Astrocyte of the spinal cord (primary cell): ENCODE data around the gene AADACL2.
"Not testable (repeated sequence)": the region's sequence is repeated elsewhere in the genome, so short reads cannot be mapped to it uniquely, and the experiment has no call there.

ENCODE experiments used
- DNase-seq: peaks from one replicate; pipeline ENCODE4 v3.0.0; 2011; ENCODE audit warnings: low read depth, low spot score
- H3K4me3 ChIP-seq: 2 replicates; pipeline ENCODE4 v1.5.1; 2011; ENCODE audit warnings: low read depth, mild to moderate bottlenecking, low read length, moderate library complexity
- CTCF ChIP-seq: IDR thresholded peaks from 2 replicates; pipeline ENCODE4 v1.5.1; 2012; ENCODE audit warnings: low read depth, mild to moderate bottlenecking, low read length, inconsistent platforms
- in situ Hi-C: cut with HindIII; loops from 2 replicates; pipeline ENCODE4 v1.10.0; 2017; ENCODE audit warnings: low sequenced_read_pairs

AADACL2 gene

GRCh38 chr3:151750678-151751077 is 17.0 kb downstream of the AADACL2 start:
- in situ Hi-C loops, result no loop called here
- H3K4me3 ChIP-seq, result no peak overlapping the region
- no peak for DNase-seq
- no peak for TF ChIP-seq CTCF

- DNase-seq, result no peak
- no peak overlapping the region for H3K4me3 ChIP-seq
- in situ Hi-C loops, result no loop called here
- no peak for TF ChIP-seq CTCF
These were observed 17.4 kb downstream of the AADACL2 start for GRCh38 chr3:151751161-151751560.

- no peak for TF ChIP-seq CTCF
- DNase-seq, result no peak
- in situ Hi-C loops, result no loop called here
- H3K4me3 ChIP-seq, result no peak overlapping the region
These were observed 20.1 kb downstream of the AADACL2 start for GRCh38 chr3:151753846-151754245.

GRCh38 chr3:151761581-151761980 is 27.9 kb downstream of the AADACL2 start:
- TF ChIP-seq CTCF, result no peak
- DNase-seq, result no peak
- in situ Hi-C loops, result no loop called here
- no peak overlapping the region for H3K4me3 ChIP-seq

GRCh38 chr3:151764699-151765098 is 31.0 kb downstream of the AADACL2 start:
- DNase-seq, in situ Hi-C loops, H3K4me3 ChIP-seq: not testable (repeated sequence)

- in situ Hi-C loops, result no loop called here
- DNase-seq, result no peak
- no peak for TF ChIP-seq CTCF
- H3K4me3 ChIP-seq, result no peak overlapping the region
These were observed 32.0 kb downstream of the AADACL2 start for GRCh38 chr3:151765685-151766084.

- no peak overlapping the region for H3K4me3 ChIP-seq
- peak; percentile 12 for DNase-seq
- no peak for TF ChIP-seq CTCF
- in situ Hi-C loops, result no loop called here
These were observed 32.7 kb downstream of the AADACL2 start for GRCh38 chr3:151766454-151766853.
